Uterus (tissue), 4 donors: ENCODE measurements around the gene CLCA4. TPM values are rescaled to one million over a fixed set of nuclear protein-coding genes. Genes with fewer than 3 reads are reported as not detected.

Experiments
- DNase-seq, 2 donors: peaks; one replicate each; pipeline ENCODE4 v3.0.0-alpha.2; 2019 to 2020
- H3K27ac ChIP-seq, 2 donors: fragments of 200-600 bp; sonication (generic); 1 replicate in 1 of 2; 2 replicates in 1 of 2; pipeline ENCODE4 v1.5.1; 2016 to 2018
- H3K27me3 ChIP-seq, 2 donors: fragments of 200-600 bp; sonication (generic); one replicate each; pipeline ENCODE4 v1.5.1; 2018 to 2019; ENCODE audit warnings: control low read depth in 1 of 2
- H3K36me3 ChIP-seq, 2 donors: fragments of 200-600 bp; sonication (generic); one replicate each; pipeline ENCODE4 v1.5.1; 2019; ENCODE audit warnings: control low read depth in 1 of 2
- H3K4me1 ChIP-seq, 2 donors: fragments of 200-600 bp; sonication (generic); one replicate each; pipeline ENCODE4 v1.5.1; 2018 to 2019; ENCODE audit warnings: control low read depth in 1 of 2
- H3K4me3 ChIP-seq, 2 donors: fragments of 200-600 bp; sonication (generic); 1 replicate in 1 of 2; 2 replicates in 1 of 2; pipeline ENCODE4 v1.5.1; 2018 to 2019; ENCODE audit warnings: mild to moderate bottlenecking in 1 of 2
- H3K9me3 ChIP-seq, 2 donors: fragments of 200-600 bp; sonication (generic); one replicate each; pipeline ENCODE4 v1.5.1; 2019; ENCODE audit warnings: control low read depth in 1 of 2
- POLR2A ChIP-seq, 2 donors: fragments of 450-650 bp; IDR thresholded peaks; one replicate each; pipeline ENCODE4 v1.6.1; 2016; ENCODE audit warnings: antibody characterized with exemption in 2 of 2, mild to moderate bottlenecking in 1 of 2, moderate library complexity in 1 of 2
- intact Hi-C: fragments of 100-400 bp; cut with DNase I; formaldehyde crosslinking; loops from one replicate; pipeline ENCODE4 v1.15.1; 2023; ENCODE audit warnings: low total_unique reads
- total RNA-seq, 4 donors: library from RNA; depleted of rRNA in 3 of 4; stranded (reverse); fragments of >200 nt in 3 of 4; gene quantifications; one replicate each; pipeline versions ENCODE4 v1.1.0 to v1.2.4, GENCODE V29; 2014 to 2023
- TF ChIP-seq, protein P1 (sequence below), 4 experiments: fragments of 200-600 bp in 2 of 4; fragments of 450-650 bp in 2 of 4; sonication (generic) in 2 of 4; IDR thresholded peaks; one replicate each; pipeline ENCODE4 v1.5.1; 2016 to 2019; ENCODE audit warnings: antibody characterized with exemption in 4 of 4, mild to moderate bottlenecking in 2 of 4, moderate library complexity in 1 of 4
- donor health status: DM: yes; HTN: yes; CAD: no.

Gene CLCA4
- total RNA-seq, 4 donors from 2014 or later: under 0.01 to 0.07 TPM; not detected in 2

GRCh38 chr1:86527306-86527705 lies 19.6 kb upstream of the CLCA4 start:
- intact Hi-C loops: no loop called here
- H3K27ac ChIP-seq: no peak overlapping the region
- H3K4me1 ChIP-seq: no peaks in the 10 kb centered on the region
- no peaks in the 10 kb centered on the region for H3K36me3 ChIP-seq
- H3K4me3 ChIP-seq: no peak overlapping the region
- peaks cover 0 to 3% of the 10 kb centered on the region in 2 donors for H3K9me3 ChIP-seq
- TF ChIP-seq, protein P1, sequence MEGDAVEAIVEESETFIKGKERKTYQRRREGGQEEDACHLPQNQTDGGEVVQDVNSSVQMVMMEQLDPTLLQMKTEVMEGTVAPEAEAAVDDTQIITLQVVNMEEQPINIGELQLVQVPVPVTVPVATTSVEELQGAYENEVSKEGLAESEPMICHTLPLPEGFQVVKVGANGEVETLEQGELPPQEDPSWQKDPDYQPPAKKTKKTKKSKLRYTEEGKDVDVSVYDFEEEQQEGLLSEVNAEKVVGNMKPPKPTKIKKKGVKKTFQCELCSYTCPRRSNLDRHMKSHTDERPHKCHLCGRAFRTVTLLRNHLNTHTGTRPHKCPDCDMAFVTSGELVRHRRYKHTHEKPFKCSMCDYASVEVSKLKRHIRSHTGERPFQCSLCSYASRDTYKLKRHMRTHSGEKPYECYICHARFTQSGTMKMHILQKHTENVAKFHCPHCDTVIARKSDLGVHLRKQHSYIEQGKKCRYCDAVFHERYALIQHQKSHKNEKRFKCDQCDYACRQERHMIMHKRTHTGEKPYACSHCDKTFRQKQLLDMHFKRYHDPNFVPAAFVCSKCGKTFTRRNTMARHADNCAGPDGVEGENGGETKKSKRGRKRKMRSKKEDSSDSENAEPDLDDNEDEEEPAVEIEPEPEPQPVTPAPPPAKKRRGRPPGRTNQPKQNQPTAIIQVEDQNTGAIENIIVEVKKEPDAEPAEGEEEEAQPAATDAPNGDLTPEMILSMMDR (IDR thresholded peaks at IDR 0.05): no peak
- no peak for TF ChIP-seq POLR2A (IDR thresholded peaks at IDR 0.05)
- DNase-seq: no peak
- no peaks in the 10 kb centered on the region for H3K27me3 ChIP-seq

DNA sequence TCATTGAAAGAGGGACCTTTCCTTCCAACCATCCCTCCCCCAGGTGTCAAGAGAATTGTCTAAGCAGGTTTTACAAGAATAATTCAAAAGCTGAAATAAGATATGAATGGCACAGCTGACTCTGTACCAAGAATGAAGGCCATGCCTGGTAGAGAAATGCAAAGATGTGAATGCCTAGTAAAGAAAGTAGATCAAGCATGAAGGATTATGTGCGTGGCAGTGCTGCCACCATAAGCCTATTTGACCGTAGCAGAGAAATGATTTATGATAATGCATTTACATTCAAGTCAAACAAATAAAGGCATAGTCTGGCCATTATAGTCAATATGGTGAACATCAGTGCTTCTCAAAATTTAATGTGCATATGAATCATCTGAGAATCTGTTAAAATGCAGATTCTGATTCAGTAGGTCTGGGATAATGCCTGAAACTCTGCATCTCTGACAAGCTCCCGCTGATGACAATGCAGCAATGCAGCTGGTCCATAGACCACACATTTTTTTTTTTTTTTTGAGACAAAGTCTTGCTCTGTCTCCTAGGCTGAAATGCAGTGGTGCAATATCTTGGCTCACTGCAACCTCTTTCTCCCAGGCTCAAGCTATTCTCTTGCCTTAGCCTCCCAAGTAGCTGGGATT lies 16.6 kb upstream of the CLCA4 start:
- intact Hi-C loops: no loop called here
- no peak for DNase-seq
- Histone ChIP-seq H3K27ac (no peak overlapping the region), H3K36me3 (no peaks in the 10 kb centered on the region), H3K4me1 (no peaks in the 10 kb centered on the region), H3K9me3 (no peaks in the 10 kb centered on the region), H3K4me3 (no peak overlapping the region), H3K27me3 (no peaks in the 10 kb centered on the region)
- TF ChIP-seq POLR2A (IDR thresholded peaks at IDR 0.05): no peak
- TF ChIP-seq, protein P1 (IDR thresholded peaks at IDR 0.05): no peak

- no peak for DNase-seq
- H3K4me1 ChIP-seq: no peaks in the 10 kb centered on the region
- no peaks in the 10 kb centered on the region for H3K27me3 ChIP-seq
- intact Hi-C loops: no loop called here
- no peaks in the 10 kb centered on the region for H3K36me3 ChIP-seq
- H3K4me3 ChIP-seq: no peak overlapping the region
- TF ChIP-seq POLR2A (IDR thresholded peaks at IDR 0.05): no peak
- TF ChIP-seq, protein P1 (IDR thresholded peaks at IDR 0.05): no peak
- H3K27ac ChIP-seq: no peak overlapping the region
- no peaks in the 10 kb centered on the region for H3K9me3 ChIP-seq
Measured at GRCh38 chr1:86537928-86538695, 8.8 kb upstream of the CLCA4 start.

DNA sequence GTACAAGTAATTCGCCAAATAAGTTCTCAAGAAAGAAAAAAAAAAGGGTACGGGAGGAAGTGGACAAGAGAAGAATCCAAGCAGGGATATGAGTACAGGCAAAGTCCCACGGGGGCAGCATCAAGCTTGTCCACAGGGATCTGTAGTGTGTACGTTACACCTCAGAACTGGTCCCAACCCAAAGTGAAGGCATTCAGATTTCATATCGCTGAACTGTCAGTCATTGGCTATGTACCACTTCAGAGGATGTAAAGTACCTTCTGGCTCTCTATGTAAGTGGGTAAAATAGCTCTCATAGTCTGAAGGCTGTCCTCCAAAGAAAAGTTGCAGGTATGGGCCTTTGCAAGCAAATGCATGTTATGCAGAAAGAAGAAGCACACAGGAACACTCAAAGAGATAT lies 8.1 kb upstream of the CLCA4 start:
- no peaks in the 10 kb centered on the region for H3K9me3 ChIP-seq
- H3K4me1 ChIP-seq: no peaks in the 10 kb centered on the region
- H3K4me3 ChIP-seq: no peak overlapping the region
- TF ChIP-seq POLR2A (IDR thresholded peaks at IDR 0.05): no peak
- TF ChIP-seq, protein P1 (IDR thresholded peaks at IDR 0.05): no peak
- H3K27me3 ChIP-seq: no peaks in the 10 kb centered on the region
- no peak for DNase-seq
- no peak overlapping the region for H3K27ac ChIP-seq
- intact Hi-C loops: no loop called here
- H3K36me3 ChIP-seq: no peaks in the 10 kb centered on the region

- no peaks in the 10 kb centered on the region for H3K4me1 ChIP-seq
- no peak for TF ChIP-seq POLR2A (IDR thresholded peaks at IDR 0.05)
- TF ChIP-seq, protein P1 (IDR thresholded peaks at IDR 0.05): no peak
Measured at GRCh38 chr1:86541859-86542258, 5.0 kb upstream of the CLCA4 start.

More at GRCh38 chr1:86541859-86542258, 5.0 kb upstream of the CLCA4 start:
- intact Hi-C loops: no loop called here
- Histone ChIP-seq H3K9me3 (no peaks in the 10 kb centered on the region), H3K36me3 (no peaks in the 10 kb centered on the region), H3K27ac (no peak overlapping the region), H3K27me3 (no peaks in the 10 kb centered on the region), H3K4me3 (no peak overlapping the region)
- no peak for DNase-seq
